Natural killer cell (primary cell): ENCODE data around the gene OARD1. TPM values are rescaled to one million over a fixed set of nuclear protein-coding genes. Genes with fewer than 3 reads are reported as not detected.
A peak's percentile ranks its signal among the peaks of the same experiment; 100 is the strongest.

Experiments
- ATAC-seq, 3 donors: fragments of 150-1000 bp in 2 of 3; fragments of 200-7000 bp in 1 of 3; cut with Tn5 transposase; 1 replicate in 1 of 3; 2 replicates in 2 of 3; pipeline ENCODE4 v1.10.0; 2021; ENCODE audit warnings: mild to moderate bottlenecking in 2 of 3, moderate library complexity in 2 of 3
- DNase-seq, 2 donors: peaks; one replicate each; pipeline versions ENCODE4 v3.0.0 to v3.0.0-alpha.2; 2013 to 2021; ENCODE audit warnings: mixed read lengths in 1 of 2
- H3K27ac ChIP-seq: one replicate; pipeline ENCODE4 v1.5.1; 2013; ENCODE audit warnings: mild to moderate bottlenecking, low read length
- H3K27me3 ChIP-seq: one replicate; pipeline ENCODE4 v1.6.1; 2013; ENCODE audit warnings: low read length; ENCODE audit not compliant: control insufficient read depth, insufficient read depth
- H3K36me3 ChIP-seq: one replicate; pipeline ENCODE4 v1.6.1; 2013; ENCODE audit warnings: low read length; ENCODE audit not compliant: control insufficient read depth, insufficient read depth
- H3K4me1 ChIP-seq: one replicate; pipeline ENCODE4 v1.6.1; 2013; ENCODE audit warnings: low read length; ENCODE audit not compliant: control insufficient read depth, insufficient read depth
- H3K4me3 ChIP-seq: one replicate; pipeline ENCODE4 v1.5.1; 2013; ENCODE audit warnings: low read length
- H3K9me3 ChIP-seq: one replicate; pipeline ENCODE4 v1.6.1; 2013; ENCODE audit warnings: low read length; ENCODE audit not compliant: control insufficient read depth, insufficient read depth
- H3K27ac Mint-ChIP-seq, 2 donors: one replicate each; pipeline ENCODE4 v1.8.0; 2022; ENCODE audit warnings: mild to moderate bottlenecking in 2 of 2, mixed read lengths in 2 of 2, moderate library complexity in 1 of 2
- H3K27me3 Mint-ChIP-seq, 2 donors: one replicate each; pipeline ENCODE4 v1.8.0; 2022; ENCODE audit warnings: low read depth in 2 of 2, mixed read lengths in 2 of 2
- H3K36me3 Mint-ChIP-seq: one replicate; pipeline ENCODE4 v1.8.0; 2022; ENCODE audit warnings: mixed read lengths
- H3K4me1 Mint-ChIP-seq, 2 donors: one replicate each; pipeline ENCODE4 v1.8.0; 2022; ENCODE audit warnings: mixed read lengths in 2 of 2
- H3K4me3 Mint-ChIP-seq: one replicate; pipeline ENCODE4 v1.8.0; 2022; ENCODE audit warnings: mild to moderate bottlenecking, moderate library complexity, mixed read lengths
- H3K9me3 Mint-ChIP-seq, 2 donors: one replicate each; pipeline ENCODE4 v1.8.0; 2022; ENCODE audit warnings: mixed read lengths in 2 of 2
- WGBS: methylation state at CpG from one replicate; pipeline ENCODE4 v1.1.7; 2013; ENCODE audit warnings: missing lambda C conversion rate; ENCODE audit not compliant: insufficient coverage; 5-methylcytosine and 5-hydroxymethylcytosine counted together
- intact Hi-C: fragments of 100-400 bp; cut with micrococcal nuclease; formaldehyde crosslinking; loops from one replicate; pipeline ENCODE4 v1.14.2; 2022
- total RNA-seq, 4 donors: library from RNA; stranded (reverse); fragments of 120-200 nt in 1 of 4; gene quantifications; one replicate each; pipeline versions ENCODE4 v1.2.3 to v1.2.4, GENCODE V29; 2013 to 2022
- TF ChIP-seq, protein P1 (sequence below): fragments of 200-600 bp; IDR thresholded peaks from one replicate; pipeline ENCODE4 v1.8.0; 2022; ENCODE audit warnings: antibody characterized with exemption

The OARD1 gene
- total RNA-seq, 3 donors from 2014 or later (not counting 1 experiment from before 2014, with no cell fraction given): 30.8 to 36.7 (median 35.5) TPM

GRCh38 chr6:41097467-41098090 lies 25.4 kb upstream of the OARD1 start:
- intact Hi-C loops: no loop called here
- no peak for DNase-seq
- H3K27ac ChIP-seq: no peak overlapping the region
- no peaks in the 10 kb centered on the region for H3K9me3 ChIP-seq
- TF ChIP-seq, protein P1, sequence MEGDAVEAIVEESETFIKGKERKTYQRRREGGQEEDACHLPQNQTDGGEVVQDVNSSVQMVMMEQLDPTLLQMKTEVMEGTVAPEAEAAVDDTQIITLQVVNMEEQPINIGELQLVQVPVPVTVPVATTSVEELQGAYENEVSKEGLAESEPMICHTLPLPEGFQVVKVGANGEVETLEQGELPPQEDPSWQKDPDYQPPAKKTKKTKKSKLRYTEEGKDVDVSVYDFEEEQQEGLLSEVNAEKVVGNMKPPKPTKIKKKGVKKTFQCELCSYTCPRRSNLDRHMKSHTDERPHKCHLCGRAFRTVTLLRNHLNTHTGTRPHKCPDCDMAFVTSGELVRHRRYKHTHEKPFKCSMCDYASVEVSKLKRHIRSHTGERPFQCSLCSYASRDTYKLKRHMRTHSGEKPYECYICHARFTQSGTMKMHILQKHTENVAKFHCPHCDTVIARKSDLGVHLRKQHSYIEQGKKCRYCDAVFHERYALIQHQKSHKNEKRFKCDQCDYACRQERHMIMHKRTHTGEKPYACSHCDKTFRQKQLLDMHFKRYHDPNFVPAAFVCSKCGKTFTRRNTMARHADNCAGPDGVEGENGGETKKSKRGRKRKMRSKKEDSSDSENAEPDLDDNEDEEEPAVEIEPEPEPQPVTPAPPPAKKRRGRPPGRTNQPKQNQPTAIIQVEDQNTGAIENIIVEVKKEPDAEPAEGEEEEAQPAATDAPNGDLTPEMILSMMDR: no peak
- H3K9me3 Mint-ChIP-seq: no peaks in the 10 kb centered on the region
- no peak for ATAC-seq
- no peaks in the 10 kb centered on the region for H3K4me1 ChIP-seq
- peaks cover 44% of the 10 kb centered on the region for H3K36me3 Mint-ChIP-seq
- no peak overlapping the region for H3K4me3 ChIP-seq
- H3K36me3 ChIP-seq: peaks cover 74% of the 10 kb centered on the region
- WGBS: 100% methylated on average over 5 of the region's 5 CpGs
- no peaks in the 10 kb centered on the region for H3K27me3 Mint-ChIP-seq
- peaks cover 5 to 15% of the 10 kb centered on the region in 2 donors for H3K4me1 Mint-ChIP-seq
- H3K4me3 Mint-ChIP-seq: no peak overlapping the region
- H3K27ac Mint-ChIP-seq: peak overlapping the region in 1 of 2 donors; percentile 52
- H3K27me3 ChIP-seq: no peaks in the 10 kb centered on the region

DNA sequence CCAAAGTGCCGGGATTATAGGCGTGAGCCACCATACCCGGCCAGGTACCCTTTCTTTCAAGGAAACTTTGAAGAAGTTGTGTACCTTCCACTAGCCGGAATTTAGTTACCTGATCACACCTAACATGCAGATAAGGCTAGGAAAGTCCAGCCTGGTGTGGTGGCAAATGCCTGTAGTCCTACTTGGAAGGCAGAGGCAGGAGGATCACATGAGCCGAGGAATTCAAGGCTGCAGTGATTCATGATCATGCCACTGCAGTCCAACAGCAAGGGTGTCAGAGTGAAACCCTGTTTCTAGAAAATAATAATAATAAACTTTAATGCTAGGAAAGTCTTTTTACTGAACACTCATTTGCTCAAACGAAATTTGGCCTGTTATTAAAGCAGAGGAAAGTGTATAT lies 21.6 kb upstream of the OARD1 start:
- Histone ChIP-seq H3K4me1 (no peaks in the 10 kb centered on the region), H3K9me3 (no peaks in the 10 kb centered on the region), H3K36me3 (peaks cover 93% of the 10 kb centered on the region), H3K27me3 (no peaks in the 10 kb centered on the region), H3K4me3 (no peak overlapping the region), H3K27ac (no peak overlapping the region)
- Mint-ChIP-seq H3K27ac (no peak overlapping the region), H3K9me3 (no peaks in the 10 kb centered on the region), H3K36me3 (peaks cover 50% of the 10 kb centered on the region), H3K4me3 (no peak overlapping the region), H3K4me1 (peaks cover 0 to 8% of the 10 kb centered on the region in 2 donors), H3K27me3 (no peaks in the 10 kb centered on the region)
- 98% methylated on average over 5 of the region's 6 CpGs for WGBS
- DNase-seq (no peak), ATAC-seq (no peak)
- TF ChIP-seq, protein P1: no peak
- intact Hi-C loops: no loop called here

DNA sequence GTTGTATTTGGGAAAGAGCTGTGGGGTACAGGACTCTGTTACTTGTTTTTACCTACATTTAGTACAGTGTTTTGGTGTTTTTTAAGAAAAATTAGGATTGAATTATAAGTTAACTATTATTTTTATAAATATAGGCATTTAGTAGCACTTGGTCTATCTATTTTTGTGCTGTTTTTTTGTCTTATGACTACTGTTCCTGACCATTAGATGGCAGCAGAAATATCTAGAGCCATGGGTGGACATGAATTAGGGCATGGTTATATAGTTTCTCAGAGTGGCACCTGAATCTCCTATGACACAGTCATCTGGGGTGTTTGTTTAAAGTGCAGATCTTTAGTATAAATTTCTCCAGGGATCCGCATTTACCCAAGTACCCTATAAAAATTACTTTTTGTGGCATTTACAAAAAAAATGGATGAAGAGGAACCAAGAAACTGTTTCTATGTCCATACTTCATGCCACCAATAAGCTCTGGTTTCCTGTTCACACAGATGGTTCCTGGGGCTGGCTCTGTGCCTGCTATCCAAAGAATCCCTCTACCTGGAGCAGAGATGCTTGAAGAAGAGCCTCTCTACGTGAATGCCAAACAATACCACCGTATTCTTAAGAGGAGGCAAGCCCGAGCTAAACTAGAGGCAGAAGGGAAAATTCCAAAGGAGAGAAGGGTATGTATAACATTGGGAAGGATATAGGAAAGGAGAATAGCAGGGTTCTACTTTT lies 20.4 kb upstream of the OARD1 start:
- ATAC-seq (peak in 1 of 3 donors; percentile 45), DNase-seq (peak in 1 of 2 donors; percentile 29)
- no peaks in the 10 kb centered on the region for H3K9me3 ChIP-seq
- no peaks in the 10 kb centered on the region for H3K27me3 ChIP-seq
- H3K9me3 Mint-ChIP-seq: no peaks in the 10 kb centered on the region
- peaks cover 40% of the 10 kb centered on the region for H3K36me3 Mint-ChIP-seq
- intact Hi-C loops: loop anchor here (1.0 kb wide), 1 partner anchor 226 kb away; no protein-coding TSS in a partner anchor
- peaks cover 87% of the 10 kb centered on the region for H3K36me3 ChIP-seq
- H3K4me3 Mint-ChIP-seq: no peak overlapping the region
- WGBS: 98% methylated on average over 3 of the region's 4 CpGs
- no peak overlapping the region for H3K27ac ChIP-seq
- no peaks in the 10 kb centered on the region for H3K27me3 Mint-ChIP-seq
- H3K4me3 ChIP-seq: no peak overlapping the region
- TF ChIP-seq, protein P1: peak; percentile 27
- no peaks in the 10 kb centered on the region for H3K4me1 Mint-ChIP-seq
- H3K27ac Mint-ChIP-seq: no peak overlapping the region
- no peaks in the 10 kb centered on the region for H3K4me1 ChIP-seq
